Measurements from ENCODE around the gene TDRD9.

DNA sequence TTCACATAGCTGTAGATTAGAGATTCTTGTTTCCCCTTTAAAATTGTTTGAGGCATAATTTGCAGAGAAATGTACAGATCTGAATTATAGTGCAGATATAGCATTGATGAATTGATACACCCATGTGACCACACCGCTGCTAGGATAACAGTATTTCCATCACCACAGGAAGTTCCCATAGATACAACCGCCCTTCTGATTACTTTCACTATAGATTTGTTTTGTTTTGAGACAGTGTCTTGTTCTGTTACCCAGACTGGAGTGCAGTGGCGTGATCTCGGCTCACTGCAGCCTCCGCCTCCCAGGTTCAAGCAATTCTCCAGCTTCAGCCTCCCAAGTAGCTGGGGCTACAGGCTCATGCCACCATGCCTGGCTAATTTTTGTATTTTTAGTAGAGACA is 148.5 kb downstream of the TDRD9 start:
- TF ChIP-seq, protein P1, sequence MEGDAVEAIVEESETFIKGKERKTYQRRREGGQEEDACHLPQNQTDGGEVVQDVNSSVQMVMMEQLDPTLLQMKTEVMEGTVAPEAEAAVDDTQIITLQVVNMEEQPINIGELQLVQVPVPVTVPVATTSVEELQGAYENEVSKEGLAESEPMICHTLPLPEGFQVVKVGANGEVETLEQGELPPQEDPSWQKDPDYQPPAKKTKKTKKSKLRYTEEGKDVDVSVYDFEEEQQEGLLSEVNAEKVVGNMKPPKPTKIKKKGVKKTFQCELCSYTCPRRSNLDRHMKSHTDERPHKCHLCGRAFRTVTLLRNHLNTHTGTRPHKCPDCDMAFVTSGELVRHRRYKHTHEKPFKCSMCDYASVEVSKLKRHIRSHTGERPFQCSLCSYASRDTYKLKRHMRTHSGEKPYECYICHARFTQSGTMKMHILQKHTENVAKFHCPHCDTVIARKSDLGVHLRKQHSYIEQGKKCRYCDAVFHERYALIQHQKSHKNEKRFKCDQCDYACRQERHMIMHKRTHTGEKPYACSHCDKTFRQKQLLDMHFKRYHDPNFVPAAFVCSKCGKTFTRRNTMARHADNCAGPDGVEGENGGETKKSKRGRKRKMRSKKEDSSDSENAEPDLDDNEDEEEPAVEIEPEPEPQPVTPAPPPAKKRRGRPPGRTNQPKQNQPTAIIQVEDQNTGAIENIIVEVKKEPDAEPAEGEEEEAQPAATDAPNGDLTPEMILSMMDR (IDR thresholded peaks at IDR 0.05), result no peak
- no peak for TF ChIP-seq ZFX (IDR thresholded peaks at IDR 0.05; ENCODE audit: borderline replicate concordance)
